K562 (cell line): ENCODE measurements around the gene C6orf47. TPM values are rescaled to one million over a fixed set of nuclear protein-coding genes. Genes with fewer than 3 reads are reported as not detected.
A peak's percentile ranks its signal among the peaks of the same experiment; 100 is the strongest.

Experiments
- ATF7 ChIP-seq: fragments of 450-650 bp; IDR thresholded peaks from 2 replicates; pipeline ENCODE4 v1.7.1; 2014; ENCODE audit warnings: mild to moderate bottlenecking, moderate library complexity
- BRD4 ChIP-seq: fragments of 200-600 bp; sonication (generic); IDR thresholded peaks from 2 replicates; pipeline ENCODE4 v1.6.1; 2017; ENCODE audit warnings: inconsistent platforms
- CC2D1A ChIP-seq: fragments of 450-650 bp; IDR thresholded peaks from 2 replicates; pipeline ENCODE4 v1.6.1; 2017; ENCODE audit warnings: mild to moderate bottlenecking
- CHD1 ChIP-seq: fragments of 200-600 bp; sonication (generic); IDR thresholded peaks from one replicate; pipeline ENCODE4 v1.6.1; 2012; ENCODE audit warnings: mild to moderate bottlenecking, moderate library complexity, low read length, inconsistent platforms
- LCOR ChIP-seq: sonication (generic); formaldehyde crosslinking; IDR thresholded peaks from 2 replicates; pipeline ENCODE4 v1.8.0; 2022; ENCODE audit warnings: mild to moderate bottlenecking, missing genetic modification reagents
- MCM2 ChIP-seq: fragments of 450-650 bp; IDR thresholded peaks from 2 replicates; pipeline ENCODE4 v1.6.1; 2017; ENCODE audit warnings: low read depth, mild to moderate bottlenecking
- MECOM ChIP-seq: fragments of 250-450 bp; sonication (Bioruptor Pico); IDR thresholded peaks from 2 replicates; pipeline ENCODE4 v1.8.0; 2022; ENCODE audit warnings: inconsistent platforms
- MIER1 ChIP-seq: fragments of 450-650 bp; IDR thresholded peaks from 2 replicates; pipeline ENCODE4 v1.6.1; 2016; ENCODE audit warnings: antibody characterized with exemption, mild to moderate bottlenecking, low read depth
- NFE2 ChIP-seq: IDR thresholded peaks from 2 replicates; pipeline ENCODE4 v1.6.1; 2014; ENCODE audit warnings: antibody characterized with exemption, low read depth
- RBM14 ChIP-seq: fragments of 200-400 bp; formaldehyde crosslinking; IDR thresholded peaks from 2 replicates; pipeline ENCODE4 v1.6.1; 2018; ENCODE audit warnings: low read depth, mild to moderate bottlenecking, low read length, moderate library complexity, borderline replicate concordance; ENCODE audit not compliant: insufficient read depth
- RCOR1 ChIP-seq, 2 experiments: IDR thresholded peaks; 2 replicates each; pipeline ENCODE4 v1.6.1; 2012; ENCODE audit warnings: low read depth in 2 of 2, low read length in 2 of 2, borderline replicate concordance in 1 of 2, improper control_type of control experiment in 1 of 2
- SMARCB1 ChIP-seq: IDR thresholded peaks from 2 replicates; pipeline ENCODE4 v1.6.1; 2011; ENCODE audit warnings: improper control_type of control experiment, low read depth; ENCODE audit not compliant: insufficient read length
- SPI1 ChIP-seq: IDR thresholded peaks from 2 replicates; pipeline ENCODE4 v1.6.1; 2011; ENCODE audit warnings: low read depth, low read length, control low read depth, borderline replicate concordance
- ZBTB33 ChIP-seq: sonication (generic); formaldehyde crosslinking; IDR thresholded peaks from 2 replicates; pipeline ENCODE4 v1.8.1; 2023; ENCODE audit warnings: mild to moderate bottlenecking, missing genetic modification reagents
- ZNF23 ChIP-seq: fragments of 250-450 bp; sonication (Bioruptor Pico); IDR thresholded peaks from 2 replicates; pipeline ENCODE4 v1.4.0; 2020; ENCODE audit warnings: mild to moderate bottlenecking
- ZNF239 ChIP-seq: fragments of 250-450 bp; sonication (Bioruptor Pico); IDR thresholded peaks from 2 replicates; pipeline ENCODE4 v1.4.0; 2020; ENCODE audit warnings: mild to moderate bottlenecking
- ZNF609 ChIP-seq: sonication (generic); formaldehyde crosslinking; IDR thresholded peaks from 2 replicates; pipeline ENCODE4 v1.8.1; 2023; ENCODE audit warnings: missing genetic modification reagents, mild to moderate bottlenecking, borderline replicate concordance
- polyA plus RNA-seq, 8 experiments: library from polyadenylated mRNA; depleted of rRNA in 4 of 8; stranded (reverse) in 5 of 8; unstranded in 3 of 8; fragments of >200 nt; fragmentation: Nextera tagmentation in 2 of 8; fragmentation: Illumina TruSeq in 1 of 8; extraction: Ambion mirVana in 2 of 8; extraction: Trizol in 1 of 8; gene quantifications; 2 replicates each; pipeline versions ENCODE4 v1.2.1 to v1.2.3, GENCODE V29; 2011 to 2014; ENCODE audit warnings: inconsistent platforms in 1 of 8, missing spikeins in 1 of 8
- total RNA-seq, 7 experiments: library from RNA; depleted of rRNA in 6 of 7; stranded (reverse); fragments of >200 nt in 6 of 7; fragmentation: Illumina TruSeq in 2 of 7; extraction: Trizol in 2 of 7; gene quantifications; 2 replicates each; pipeline versions ENCODE4 v1.2.1 to v1.2.3, GENCODE V29; 2011 to 2021; ENCODE audit warnings: low replicate concordance in 1 of 7
- TF ChIP-seq, protein P1 (sequence below): fragments of 450-650 bp; IDR thresholded peaks from 2 replicates; pipeline ENCODE4 v1.6.1; 2016; ENCODE audit warnings: borderline replicate concordance
- TF ChIP-seq, protein P2 (sequence below): fragments of 250-450 bp; sonication (Bioruptor Pico); IDR thresholded peaks from 2 replicates; pipeline ENCODE4 v1.8.0; 2021; ENCODE audit warnings: mild to moderate bottlenecking, moderate library complexity

Gene C6orf47
- total and polyA plus RNA-seq, 9 of the 15 experiments (the other 6 are each of a cell fraction or from before 2014, with no cell fraction given), result 0.14 to 43.8 (median 27.0) TPM

- TF ChIP-seq LCOR, result no peak
- TF ChIP-seq CC2D1A, result 0 out of 2 replicates have a peak, but pooled peaks have one; percentile 54
- TF ChIP-seq ZNF23 (CRISPR knock-in tag), result no peak
- no peak for TF ChIP-seq SPI1
- TF ChIP-seq NFE2, result no peak
- TF ChIP-seq, protein P1, sequence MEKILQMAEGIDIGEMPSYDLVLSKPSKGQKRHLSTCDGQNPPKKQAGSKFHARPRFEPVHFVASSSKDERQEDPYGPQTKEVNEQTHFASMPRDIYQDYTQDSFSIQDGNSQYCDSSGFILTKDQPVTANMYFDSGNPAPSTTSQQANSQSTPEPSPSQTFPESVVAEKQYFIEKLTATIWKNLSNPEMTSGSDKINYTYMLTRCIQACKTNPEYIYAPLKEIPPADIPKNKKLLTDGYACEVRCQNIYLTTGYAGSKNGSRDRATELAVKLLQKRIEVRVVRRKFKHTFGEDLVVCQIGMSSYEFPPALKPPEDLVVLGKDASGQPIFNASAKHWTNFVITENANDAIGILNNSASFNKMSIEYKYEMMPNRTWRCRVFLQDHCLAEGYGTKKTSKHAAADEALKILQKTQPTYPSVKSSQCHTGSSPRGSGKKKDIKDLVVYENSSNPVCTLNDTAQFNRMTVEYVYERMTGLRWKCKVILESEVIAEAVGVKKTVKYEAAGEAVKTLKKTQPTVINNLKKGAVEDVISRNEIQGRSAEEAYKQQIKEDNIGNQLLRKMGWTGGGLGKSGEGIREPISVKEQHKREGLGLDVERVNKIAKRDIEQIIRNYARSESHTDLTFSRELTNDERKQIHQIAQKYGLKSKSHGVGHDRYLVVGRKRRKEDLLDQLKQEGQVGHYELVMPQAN, result peak; percentile 4
- no peak for TF ChIP-seq MCM2
- TF ChIP-seq CHD1, result peak; percentile 95
- TF ChIP-seq ATF7, result no peak
- TF ChIP-seq, protein P2, sequence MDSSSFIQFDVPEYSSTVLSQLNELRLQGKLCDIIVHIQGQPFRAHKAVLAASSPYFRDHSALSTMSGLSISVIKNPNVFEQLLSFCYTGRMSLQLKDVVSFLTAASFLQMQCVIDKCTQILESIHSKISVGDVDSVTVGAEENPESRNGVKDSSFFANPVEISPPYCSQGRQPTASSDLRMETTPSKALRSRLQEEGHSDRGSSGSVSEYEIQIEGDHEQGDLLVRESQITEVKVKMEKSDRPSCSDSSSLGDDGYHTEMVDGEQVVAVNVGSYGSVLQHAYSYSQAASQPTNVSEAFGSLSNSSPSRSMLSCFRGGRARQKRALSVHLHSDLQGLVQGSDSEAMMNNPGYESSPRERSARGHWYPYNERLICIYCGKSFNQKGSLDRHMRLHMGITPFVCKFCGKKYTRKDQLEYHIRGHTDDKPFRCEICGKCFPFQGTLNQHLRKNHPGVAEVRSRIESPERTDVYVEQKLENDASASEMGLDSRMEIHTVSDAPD (CRISPR knock-in tag), result no peak
- TF ChIP-seq BRD4, result peak; percentile 96; the same call in 1 of the 2 replicates
- peak; percentile 72; the same call in 1 of the 2 replicates for TF ChIP-seq MIER1
- no peak for TF ChIP-seq ZNF239
- 0 out of 2 replicates have a peak, but pooled peaks have one; percentile 56 for TF ChIP-seq ZNF609 (CRISPR knock-in tag)
- no peak for TF ChIP-seq RBM14
- 0 out of 2 replicates have a peak, but pooled peaks have one; percentile 29 for TF ChIP-seq MECOM
- no peak for TF ChIP-seq RCOR1 (IDR thresholded peaks at IDR 0.05; ENCODE audit: borderline replicate concordance in 1 of 2, low read depth in 2 of 2, low read length in 2 of 2)
- 0 out of 2 replicates have a peak, but pooled peaks have one; percentile 10 for TF ChIP-seq ZBTB33 (CRISPR knock-in tag)
- TF ChIP-seq SMARCB1, result no peak
These were observed 39.1 kb downstream of the C6orf47 start (continued) for GRCh38 chr6:31621320-31621939.
